Activated naive CD8-positive, alpha-beta T cell treated with anti-CD3 and anti-CD28 coated beads, Interleukin-2, amount 50 U/mL, for 24 hours (primary cell): ENCODE measurements around the gene CEMIP.

Experiments
- ATAC-seq: fragments of 150-1000 bp; cut with Tn5 transposase; one replicate; pipeline ENCODE4 v1.10.0; 2021
- DNase-seq: peaks from one replicate; pipeline ENCODE4 v3.0.0; 2021
- H3K27ac Mint-ChIP-seq: one replicate; pipeline ENCODE4 v1.8.0; 2021; ENCODE audit warnings: mild to moderate bottlenecking, mixed read lengths
- H3K27me3 Mint-ChIP-seq: one replicate; pipeline ENCODE4 v1.8.0; 2021; ENCODE audit warnings: mixed read lengths
- H3K36me3 Mint-ChIP-seq: one replicate; pipeline ENCODE4 v1.8.0; 2021; ENCODE audit warnings: low read depth, mixed read lengths
- H3K4me1 Mint-ChIP-seq: one replicate; pipeline ENCODE4 v1.8.0; 2021; ENCODE audit warnings: mixed read lengths
- H3K4me3 Mint-ChIP-seq: one replicate; pipeline ENCODE4 v1.8.0; 2021; ENCODE audit warnings: mild to moderate bottlenecking, moderate library complexity, mixed read lengths
- H3K9me3 Mint-ChIP-seq: one replicate; pipeline ENCODE4 v1.8.0; 2021; ENCODE audit warnings: mixed read lengths

The CEMIP gene

DNA sequence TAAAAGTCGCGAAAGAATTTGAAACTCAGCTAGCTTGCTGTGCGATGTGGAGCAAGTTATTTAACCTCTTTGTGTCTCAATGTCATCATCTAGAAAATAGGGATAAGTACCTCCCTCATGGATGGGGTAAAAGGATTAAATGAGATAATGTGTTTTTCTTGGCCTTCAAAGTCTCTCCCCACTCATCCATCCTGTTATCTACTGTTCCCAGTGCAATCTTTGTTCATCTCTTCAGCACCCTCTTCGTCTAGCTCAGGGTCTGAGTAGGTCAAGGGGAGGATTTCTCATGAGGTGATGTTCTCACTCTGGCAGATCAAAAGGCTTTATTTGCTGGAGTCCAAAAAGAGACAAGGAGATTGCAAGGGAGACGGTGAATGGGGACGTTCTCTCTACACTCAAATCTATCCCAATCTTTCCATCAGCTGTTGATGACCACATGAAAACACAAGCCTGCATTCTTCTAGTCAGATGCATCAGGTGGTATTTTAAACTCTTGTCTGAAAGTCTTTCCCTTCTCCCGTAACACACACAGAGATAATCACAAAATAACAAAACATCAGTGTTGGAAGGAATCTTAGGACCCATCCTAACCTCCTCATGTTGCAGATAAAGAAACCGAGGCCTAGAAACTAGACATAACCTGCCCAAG lies 209.1 kb downstream of the CEMIP start:
- Mint-ChIP-seq H3K27ac (peak overlapping the region; percentile 99), H3K4me1 (peaks cover 70% of the 10 kb centered on the region), H3K36me3 (peaks cover 19% of the 10 kb centered on the region), H3K4me3 (peak overlapping the region; percentile 100), H3K9me3 (no peaks in the 10 kb centered on the region), H3K27me3 (no peaks in the 10 kb centered on the region)
- DNase-seq, result no peak
- no peak for ATAC-seq

DNA sequence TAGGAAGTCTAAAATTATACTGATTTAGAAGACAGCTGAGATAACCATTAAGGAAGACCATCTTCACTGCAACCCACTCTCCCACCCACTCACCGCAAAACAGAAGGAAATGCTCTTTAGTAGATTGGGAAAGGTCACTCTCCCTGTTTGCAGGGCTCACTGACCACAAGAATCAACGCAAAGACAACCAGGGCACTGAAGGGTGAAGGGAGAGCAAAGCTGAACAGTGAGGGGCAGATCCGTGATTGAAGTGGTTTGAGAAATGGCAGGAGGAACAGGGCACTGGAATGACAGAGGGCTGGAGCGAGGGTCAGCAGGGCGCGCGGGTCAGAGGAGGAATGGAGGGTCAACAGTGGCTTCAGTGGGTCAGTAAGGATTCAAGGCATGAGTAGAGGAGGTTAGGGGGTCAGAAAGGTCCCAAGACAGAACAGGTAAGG lies 209.9 kb downstream of the CEMIP start:
- Mint-ChIP-seq H3K4me1 (peaks cover 66% of the 10 kb centered on the region), H3K27me3 (no peaks in the 10 kb centered on the region), H3K4me3 (peak overlapping the region; percentile 100), H3K27ac (peak overlapping the region; percentile 99), H3K36me3 (peaks cover 17% of the 10 kb centered on the region), H3K9me3 (no peaks in the 10 kb centered on the region)
- peak; percentile 16 for DNase-seq
- no peak for ATAC-seq

DNA sequence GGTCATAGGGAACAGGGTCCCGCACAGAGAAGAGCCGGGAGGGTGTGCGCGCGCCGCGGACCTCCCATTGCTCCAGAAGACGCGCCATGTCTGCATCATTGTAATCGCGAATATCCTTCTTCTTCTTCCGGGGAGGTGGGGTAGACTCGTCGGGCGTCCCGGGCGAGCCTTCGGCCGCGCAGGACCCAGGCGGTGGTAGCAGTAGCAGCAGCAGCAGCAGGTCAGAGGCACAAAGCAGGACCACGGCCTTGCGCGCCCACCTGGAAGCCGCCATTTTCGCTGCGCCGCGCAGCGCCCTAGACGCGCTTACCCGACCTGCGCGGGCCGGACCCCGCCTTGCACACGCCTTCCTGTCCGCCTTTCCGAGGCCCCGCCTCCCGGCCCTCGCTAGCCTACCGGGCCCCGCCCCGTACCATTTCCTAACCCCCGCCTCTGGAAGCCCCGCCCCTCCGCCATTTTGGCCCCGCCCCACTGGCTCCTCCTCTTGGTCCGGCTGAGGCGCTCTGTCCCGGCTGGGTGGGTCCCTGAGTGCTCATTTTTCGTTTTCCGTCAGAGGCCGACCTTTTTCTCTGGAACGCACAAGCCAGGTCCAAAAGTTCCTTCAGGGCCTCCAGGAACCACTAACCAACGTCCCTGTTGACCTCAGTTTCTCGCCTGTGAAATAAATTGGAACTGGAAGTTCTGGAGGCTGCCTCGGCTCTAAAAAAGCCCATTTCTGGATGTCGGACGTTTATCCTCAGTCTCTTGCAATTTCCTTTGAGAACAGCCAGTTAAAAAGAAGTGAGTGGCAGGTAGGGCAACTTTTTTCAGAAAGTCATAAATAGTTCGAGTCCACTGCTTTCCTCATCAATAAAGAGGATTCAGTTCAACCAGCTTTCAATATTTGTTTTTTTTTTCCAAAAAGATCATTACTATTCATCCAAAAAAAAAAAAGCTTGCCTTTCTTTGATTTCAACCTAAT lies 210.6 kb downstream of the CEMIP start, which contains the start of gene MESD:
Gene MESD, minus strand, starts transcription at position 302 of the 961 bp plus-strand sequence. Its CDS starts 28 bp downstream, at position 274.
- Mint-ChIP-seq H3K4me3 (peak within 1 kb of the TSS; percentile 100), H3K4me1 (peaks cover 59% of the 10 kb centered on the region), H3K27me3 (no peaks in the 10 kb centered on the region), H3K36me3 (peaks cover 17% of the 10 kb centered on the region), H3K27ac (peak within 1 kb of the TSS; percentile 99), H3K9me3 (no peaks in the 10 kb centered on the region)
- peak; percentile 97 for ATAC-seq
- peak; percentile 99 for DNase-seq

- Mint-ChIP-seq H3K4me3 (no peak overlapping the region), H3K27me3 (no peaks in the 10 kb centered on the region), H3K27ac (no peak overlapping the region), H3K9me3 (no peaks in the 10 kb centered on the region), H3K4me1 (peaks cover 48% of the 10 kb centered on the region), H3K36me3 (peaks cover 16% of the 10 kb centered on the region)
- ATAC-seq, result no peak
- no peak for DNase-seq
These were observed 211.8 kb downstream of the CEMIP start for GRCh38 chr15:80990955-80991354.

DNA sequence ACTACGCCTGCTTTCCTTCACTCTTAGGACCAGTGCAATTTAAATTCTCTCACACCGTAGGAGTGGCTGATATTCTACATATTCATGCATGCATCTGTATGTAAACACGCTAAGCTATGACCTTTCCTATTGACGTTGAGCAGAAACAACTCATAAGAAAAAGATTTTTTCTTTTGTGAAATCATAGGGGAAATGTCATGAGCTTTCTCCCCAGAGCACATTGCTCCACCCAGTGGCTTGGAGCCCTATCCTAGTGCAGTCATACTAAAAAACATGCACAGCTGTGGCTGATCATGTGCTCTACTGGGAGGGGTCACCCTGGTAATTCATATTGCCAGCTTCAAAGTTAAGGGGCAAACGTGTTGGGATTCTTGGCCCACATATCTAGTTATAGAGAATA lies 212.3 kb downstream of the CEMIP start:
- DNase-seq (no peak), ATAC-seq (peak; percentile 35)
- Mint-ChIP-seq H3K36me3 (peaks cover 13% of the 10 kb centered on the region), H3K4me3 (no peak overlapping the region), H3K4me1 (peaks cover 44% of the 10 kb centered on the region), H3K9me3 (no peaks in the 10 kb centered on the region), H3K27me3 (no peaks in the 10 kb centered on the region), H3K27ac (peak overlapping the region; percentile 11)

- Mint-ChIP-seq H3K27ac (no peak overlapping the region), H3K9me3 (no peaks in the 10 kb centered on the region), H3K4me1 (peaks cover 39% of the 10 kb centered on the region), H3K36me3 (peaks cover 13% of the 10 kb centered on the region), H3K4me3 (no peak overlapping the region), H3K27me3 (no peaks in the 10 kb centered on the region)
- DNase-seq, result no peak
- ATAC-seq, result no peak
These were observed 212.8 kb downstream of the CEMIP start for GRCh38 chr15:80992006-80992405.

GRCh38 chr15:80992441-80992840 lies 213.3 kb downstream of the CEMIP start:
- Mint-ChIP-seq H3K4me1 (peaks cover 36% of the 10 kb centered on the region), H3K4me3 (no peak overlapping the region), H3K27ac (no peak overlapping the region), H3K36me3 (peaks cover 13% of the 10 kb centered on the region), H3K27me3 (no peaks in the 10 kb centered on the region), H3K9me3 (no peaks in the 10 kb centered on the region)
- no peak for ATAC-seq
- no peak for DNase-seq

- DNase-seq (no peak), ATAC-seq (no peak)
- Mint-ChIP-seq H3K4me3 (no peak overlapping the region), H3K36me3 (no peaks in the 10 kb centered on the region), H3K9me3 (no peaks in the 10 kb centered on the region), H3K27ac (no peak overlapping the region), H3K4me1 (peaks cover 29% of the 10 kb centered on the region), H3K27me3 (no peaks in the 10 kb centered on the region)
These were observed 217.1 kb downstream of the CEMIP start for GRCh38 chr15:80996247-80996646.

GRCh38 chr15:80997692-80998091 lies 218.5 kb downstream of the CEMIP start:
- H3K9me3 Mint-ChIP-seq, result no peaks in the 10 kb centered on the region
- H3K4me3 Mint-ChIP-seq, result no peak overlapping the region
- no peaks in the 10 kb centered on the region for H3K27me3 Mint-ChIP-seq
- no peaks in the 10 kb centered on the region for H3K36me3 Mint-ChIP-seq
- ATAC-seq, result no peak
- peaks cover 22% of the 10 kb centered on the region for H3K4me1 Mint-ChIP-seq
- DNase-seq, result no peak
- no peak overlapping the region for H3K27ac Mint-ChIP-seq

GRCh38 chr15:80998251-80998650 lies 219.1 kb downstream of the CEMIP start:
- peaks cover under 1% of the 10 kb centered on the region for H3K36me3 Mint-ChIP-seq
- DNase-seq, result no peak
- H3K27ac Mint-ChIP-seq, result no peak overlapping the region
- ATAC-seq, result no peak
- no peaks in the 10 kb centered on the region for H3K27me3 Mint-ChIP-seq
- peaks cover 22% of the 10 kb centered on the region for H3K4me1 Mint-ChIP-seq
- H3K4me3 Mint-ChIP-seq, result no peak overlapping the region
- no peaks in the 10 kb centered on the region for H3K9me3 Mint-ChIP-seq

DNA sequence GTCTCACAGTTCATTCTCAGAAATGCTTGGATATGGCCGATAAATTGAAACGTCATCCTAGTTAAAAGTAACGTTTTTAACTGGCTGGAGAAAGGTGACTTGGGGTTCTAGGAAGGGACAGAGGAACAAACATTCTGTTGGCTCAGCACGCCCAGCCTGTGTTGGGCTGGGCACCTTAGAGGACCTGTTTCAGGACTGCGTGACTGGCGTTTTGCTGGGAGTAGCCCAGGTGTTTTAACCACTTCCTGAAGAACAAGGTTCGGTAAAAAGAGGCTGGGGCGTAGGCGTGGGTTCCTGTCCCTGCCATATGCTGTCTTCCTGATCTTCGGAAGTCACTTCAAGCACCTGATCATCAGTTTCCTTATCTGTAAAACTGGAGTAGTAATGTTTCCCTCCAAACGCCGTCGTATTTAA lies 220.5 kb downstream of the CEMIP start:
- H3K27me3 Mint-ChIP-seq, result no peaks in the 10 kb centered on the region
- ATAC-seq (peak; percentile 24), DNase-seq (peak; percentile 69)
- peaks cover 36% of the 10 kb centered on the region for H3K4me1 Mint-ChIP-seq
- H3K27ac Mint-ChIP-seq, result peak overlapping the region; percentile 97
- peaks cover 13% of the 10 kb centered on the region for H3K36me3 Mint-ChIP-seq
- H3K4me3 Mint-ChIP-seq, result peak overlapping the region; percentile 97
- H3K9me3 Mint-ChIP-seq, result no peaks in the 10 kb centered on the region

- Mint-ChIP-seq H3K9me3 (no peaks in the 10 kb centered on the region), H3K36me3 (peaks cover 17% of the 10 kb centered on the region), H3K4me1 (peaks cover 42% of the 10 kb centered on the region), H3K27ac (peak overlapping the region; percentile 97), H3K27me3 (no peaks in the 10 kb centered on the region), H3K4me3 (peak overlapping the region; percentile 97)
- no peak for DNase-seq
- ATAC-seq, result no peak
These were observed 221.0 kb downstream of the CEMIP start for GRCh38 chr15:81000144-81000623.

DNA sequence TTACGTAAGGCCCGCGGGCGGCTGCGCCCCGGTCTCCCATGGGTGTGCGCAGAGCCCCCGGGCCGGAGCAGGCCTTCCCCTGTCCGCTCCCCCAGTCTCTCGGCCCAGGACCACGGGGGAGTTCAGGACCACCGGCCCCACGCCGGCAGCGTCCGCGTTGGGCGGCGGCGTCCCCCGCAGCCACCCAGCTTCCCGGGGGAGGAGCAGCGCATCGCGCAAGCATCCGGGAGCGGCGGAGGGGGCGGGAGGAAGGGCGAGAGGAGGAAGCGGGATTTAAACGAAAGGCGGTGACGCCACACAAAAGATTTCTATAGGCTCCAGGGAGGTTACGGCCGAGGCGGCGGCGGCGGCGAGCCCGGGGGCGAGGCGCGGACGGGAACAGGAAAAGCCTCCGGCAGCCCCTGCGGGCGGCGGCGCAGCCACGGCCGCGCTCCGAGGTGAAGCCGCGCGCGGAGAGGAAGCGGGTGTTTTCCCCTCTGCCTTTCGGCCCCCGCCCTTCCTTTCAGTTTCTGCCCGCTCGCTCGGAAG lies 221.5 kb downstream of the CEMIP start, which contains the start of gene TLNRD1:
Gene TLNRD1, plus strand, starts transcription at position 300 of the 528 bp plus-strand sequence. CDS start 1,349 bp downstream, outside the sequence.
- DNase-seq (peak; percentile 86), ATAC-seq (peak; percentile 68)
- H3K27ac Mint-ChIP-seq, result peak within 1 kb of the TSS; percentile 97
- peak within 1 kb of the TSS; percentile 97 for H3K4me3 Mint-ChIP-seq
- no peaks in the 10 kb centered on the region for H3K27me3 Mint-ChIP-seq
- no peaks in the 10 kb centered on the region for H3K9me3 Mint-ChIP-seq
- H3K36me3 Mint-ChIP-seq, result peaks cover 20% of the 10 kb centered on the region
- peaks cover 47% of the 10 kb centered on the region for H3K4me1 Mint-ChIP-seq
